Epithelial cell of proximal tubule (primary cell): Measurements from ENCODE around the gene MANEAL. TPM values are rescaled to one million over a fixed set of nuclear protein-coding genes. Genes with fewer than 3 reads are reported as not detected.
"Not testable (repeated sequence)": the region's sequence is repeated elsewhere in the genome, so short reads cannot be mapped to it uniquely, and the experiment has no call there.

Experiments
- DNase-seq: peaks from one replicate; pipeline ENCODE4 v3.0.0-alpha.2; 2011; ENCODE audit warnings: low read depth
- H3K4me3 ChIP-seq: 2 replicates; pipeline ENCODE4 v1.5.1; 2011; ENCODE audit warnings: low read depth, mild to moderate bottlenecking, low read length
- CTCF ChIP-seq: conservative IDR thresholded peaks from 2 replicates; pipeline ENCODE4 v1.5.1; 2012; ENCODE audit warnings: low read depth, mild to moderate bottlenecking, low read length
- total RNA-seq: library from RNA; depleted of rRNA; stranded (reverse); fragments of >200 nt; gene quantifications from 2 replicates; pipeline ENCODE4 v1.2.3, GENCODE V29; 2015

The MANEAL gene
- total RNA-seq, 1 donor from 2014 or later = 0.46 TPM

GRCh38 chr1:37764414-37764825 lies 29.2 kb upstream of the MANEAL start:
- no peak overlapping the region for H3K4me3 ChIP-seq
- no peak for TF ChIP-seq CTCF
- DNase-seq = no peak

- H3K4me3 ChIP-seq = no peak within 1 kb of the TSS
- no peak for TF ChIP-seq CTCF
- no peak for DNase-seq
These were observed 28.7 kb upstream of the MANEAL start, which contains the start of gene EPHA10 for GRCh38 chr1:37764888-37765441. EPHA10 (minus strand) TSS chr1:37765120; CDS start chr1:37765066, 54 bp downstream.

DNA sequence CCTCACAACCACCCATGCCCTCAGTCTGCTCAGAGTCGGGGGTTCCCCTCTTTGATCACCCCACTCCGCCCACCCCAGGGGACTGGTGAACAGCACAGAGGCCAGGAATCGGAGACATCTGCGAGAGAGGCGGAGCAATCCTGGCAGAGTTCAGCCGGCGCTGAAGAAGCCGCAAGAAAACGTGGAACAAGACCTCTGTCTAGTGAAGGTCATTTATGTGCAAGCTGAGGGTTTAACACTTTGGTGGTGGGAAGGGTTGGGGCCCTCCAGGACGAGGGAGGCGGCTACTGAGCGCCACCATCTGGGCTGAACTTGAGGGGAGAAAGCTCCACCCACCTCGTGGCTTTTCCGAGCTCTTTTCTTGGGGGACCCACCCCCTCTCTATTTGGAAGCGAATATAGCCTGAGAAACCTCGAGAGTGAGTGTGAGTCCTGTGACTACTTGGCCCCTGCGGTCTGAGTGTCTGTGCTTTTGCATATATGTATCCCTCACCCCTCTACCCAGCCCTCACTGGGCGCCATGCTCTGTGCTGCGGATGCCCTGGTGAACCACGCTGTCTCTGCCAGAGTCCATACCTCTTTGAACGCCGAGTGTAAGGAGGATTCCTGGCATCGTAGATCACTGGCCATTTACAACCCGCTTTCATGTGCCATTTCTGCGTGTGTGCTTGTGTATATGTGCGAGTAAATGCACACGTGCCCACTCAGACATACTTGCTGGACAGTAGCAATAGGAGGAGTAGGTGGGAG lies 27.6 kb upstream of the MANEAL start:
- no peak for DNase-seq
- TF ChIP-seq CTCF = no peak
- H3K4me3 ChIP-seq = no peak overlapping the region

DNA sequence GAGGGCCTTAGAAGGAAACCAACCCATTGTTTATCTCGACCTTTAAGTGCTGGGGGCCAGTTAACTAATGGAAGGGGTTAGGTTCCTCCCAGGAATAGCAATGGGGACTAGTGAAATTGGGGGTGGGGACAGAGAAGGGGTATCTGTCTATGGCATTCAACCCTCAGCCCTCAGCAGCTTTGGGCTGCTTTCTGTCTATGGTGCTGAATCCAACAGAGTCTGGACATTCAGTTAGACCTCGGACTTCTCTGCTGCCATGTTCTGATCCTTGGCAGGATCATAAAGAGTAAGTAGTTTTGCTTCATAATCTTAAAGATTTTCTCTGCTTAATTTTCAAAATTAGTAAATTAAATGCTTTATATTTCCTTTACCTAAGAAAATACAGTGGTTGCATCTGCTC lies 26.2 kb upstream of the MANEAL start:
- no peak overlapping the region for H3K4me3 ChIP-seq
- DNase-seq = no peak
- TF ChIP-seq CTCF = no peak

- not testable (repeated sequence) for DNase-seq, H3K4me3 ChIP-seq
These were observed 22.2 kb upstream of the MANEAL start for GRCh38 chr1:37771440-37771839.

GRCh38 chr1:37776946-37777516 lies 16.6 kb upstream of the MANEAL start:
- no peak for TF ChIP-seq CTCF
- no peak for DNase-seq
- H3K4me3 ChIP-seq = no peak overlapping the region

DNA sequence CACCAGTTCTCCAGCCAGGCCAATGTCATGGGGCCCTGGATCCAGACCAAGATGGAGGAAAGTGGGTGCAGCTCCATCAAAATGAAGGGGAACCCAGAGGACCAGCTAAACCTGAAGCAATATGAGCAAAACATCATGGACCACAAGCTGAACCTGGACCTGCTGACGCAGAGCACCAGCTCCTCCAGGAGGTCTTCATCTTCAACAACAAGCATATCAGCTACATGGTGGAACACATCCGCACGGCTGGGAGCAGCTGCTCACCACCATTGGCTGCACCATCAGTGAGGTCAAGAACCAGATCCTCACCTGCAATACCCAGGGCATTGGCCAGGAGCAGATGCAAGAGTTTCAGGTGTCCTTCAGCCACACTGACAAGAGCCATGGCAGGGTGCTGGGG lies 15.0 kb upstream of the MANEAL start:
- no peak for DNase-seq
- TF ChIP-seq CTCF = no peak
- no peak overlapping the region for H3K4me3 ChIP-seq
